ENCODE results near the gene CDKL5.

Gene CDKL5

GRCh38 chrX:18698737-18699650 lies 273.6 kb downstream of the CDKL5 start:
- no peak for DNase-seq (ENCODE audit: low read depth in 3 of 3)

- no peak for DNase-seq (ENCODE audit: low read depth in 3 of 3)
These were observed 276.4 kb downstream of the CDKL5 start for GRCh38 chrX:18701621-18702361.

- no peak for DNase-seq (ENCODE audit: low read depth in 3 of 3)
These were observed 277.2 kb downstream of the CDKL5 start for GRCh38 chrX:18702362-18703195.
